CD14-positive monocyte (primary cell): ENCODE measurements around the gene IFNA14. TPM values are rescaled to one million over a fixed set of nuclear protein-coding genes. Genes with fewer than 3 reads are reported as not detected.
"Not testable (repeated sequence)": the region's sequence is repeated elsewhere in the genome, so short reads cannot be mapped to it uniquely, and the experiment has no call there.

Experiments used
- DNase-seq, 3 donors: peaks; one replicate each; pipeline ENCODE4 v3.0.0-alpha.2; 2011 to 2022
- H2AFZ ChIP-seq: 2 replicates; pipeline ENCODE4 v1.6.0; 2012; ENCODE audit warnings: mild to moderate bottlenecking, low read depth, low read length, inconsistent platforms; ENCODE audit not compliant: insufficient read depth, poor library complexity, severe bottlenecking
- H3K27ac ChIP-seq, 2 donors: 1 replicate in 1 of 2; 2 replicates in 1 of 2; pipeline ENCODE4 v1.5.1; 2012 to 2013; ENCODE audit warnings: low read length in 2 of 2, control low read depth in 1 of 2, inconsistent platforms in 1 of 2, low read depth in 1 of 2, mild to moderate bottlenecking in 1 of 2
- H3K27me3 ChIP-seq, 2 donors: one replicate each; pipeline versions ENCODE4 v1.6.0 to v1.6.1; 2011 to 2013; ENCODE audit warnings: low read length in 2 of 2; ENCODE audit not compliant: control insufficient read depth in 2 of 2, insufficient read depth in 2 of 2
- H3K36me3 ChIP-seq, 2 donors: replicated peaks in 1 of 2; 1 replicate in 1 of 2; 2 replicates in 1 of 2; pipeline versions ENCODE4 v1.5.1 to v1.6.1; 2012 to 2013; ENCODE audit warnings: low read length in 2 of 2, control low read depth in 1 of 2, inconsistent platforms in 1 of 2, mild to moderate bottlenecking in 1 of 2; ENCODE audit not compliant: insufficient read depth in 2 of 2, control insufficient read depth in 1 of 2
- H3K4me1 ChIP-seq, 2 donors: 1 replicate in 1 of 2; 2 replicates in 1 of 2; pipeline versions ENCODE4 v1.5.1 to v1.6.1; 2012 to 2013; ENCODE audit warnings: low read length in 2 of 2, control low read depth in 1 of 2, inconsistent platforms in 1 of 2, mild to moderate bottlenecking in 1 of 2, moderate library complexity in 1 of 2; ENCODE audit not compliant: insufficient read depth in 2 of 2, control insufficient read depth in 1 of 2
- H3K4me2 ChIP-seq: replicated peaks from 2 replicates; pipeline ENCODE3; 2012; ENCODE audit warnings: low read length, moderate library complexity, mild to moderate bottlenecking; ENCODE audit not compliant: poor library complexity, severe bottlenecking; ENCODE audit errors: extremely low read depth
- H3K4me3 ChIP-seq, 3 experiments: fragments of 200-600 bp in 1 of 3; sonication (generic) in 1 of 3; replicated peaks in 1 of 3; 1 replicate in 2 of 3; 2 replicates in 1 of 3; pipeline ENCODE4 v1.5.1; 2011 to 2013; ENCODE audit warnings: low read length in 3 of 3, mild to moderate bottlenecking in 3 of 3, control low read depth in 2 of 3, low read depth in 2 of 3, inconsistent platforms in 1 of 3, moderate library complexity in 1 of 3
- H3K79me2 ChIP-seq: 2 replicates; pipeline ENCODE4 v1.6.0; 2012; ENCODE audit warnings: mild to moderate bottlenecking, control low read depth, inconsistent platforms, low read length, moderate library complexity; ENCODE audit not compliant: insufficient read depth
- H3K9ac ChIP-seq: 2 replicates; pipeline ENCODE4 v1.6.0; 2017; ENCODE audit warnings: low read length, mild to moderate bottlenecking; ENCODE audit not compliant: insufficient read depth, poor library complexity, severe bottlenecking
- H3K9me3 ChIP-seq, 2 donors: replicated peaks in 1 of 2; 1 replicate in 1 of 2; 2 replicates in 1 of 2; pipeline versions ENCODE4 v1.5.1 to v1.6.1; 2012 to 2013; ENCODE audit warnings: low read length in 2 of 2, control low read depth in 1 of 2; ENCODE audit not compliant: control insufficient read depth in 1 of 2, insufficient read depth in 1 of 2
- H4K20me1 ChIP-seq: 2 replicates; pipeline ENCODE4 v1.6.0; 2012; ENCODE audit warnings: mild to moderate bottlenecking, low read length, control low read depth, moderate library complexity; ENCODE audit not compliant: insufficient read depth
- H3K27ac Mint-ChIP-seq, 7 donors: one replicate each; pipeline ENCODE4 v1.8.0; 2020; ENCODE audit warnings: mild to moderate bottlenecking in 7 of 7, mixed read lengths in 7 of 7, moderate library complexity in 6 of 7, inconsistent platforms in 2 of 7
- H3K27me3 Mint-ChIP-seq, 3 donors: one replicate each; pipeline ENCODE4 v1.8.0; 2021 to 2022; ENCODE audit warnings: low read depth in 3 of 3, mild to moderate bottlenecking in 3 of 3, mixed read lengths in 3 of 3, moderate library complexity in 3 of 3, inconsistent platforms in 1 of 3
- H3K36me3 Mint-ChIP-seq, 2 donors: one replicate each; pipeline ENCODE4 v1.8.0; 2020; ENCODE audit warnings: mixed read lengths in 2 of 2, inconsistent platforms in 1 of 2, mild to moderate bottlenecking in 1 of 2
- H3K4me1 Mint-ChIP-seq: one replicate; pipeline ENCODE4 v1.8.0; 2020; ENCODE audit warnings: mild to moderate bottlenecking, mixed read lengths
- H3K4me3 Mint-ChIP-seq, 2 donors: one replicate each; pipeline ENCODE4 v1.8.0; 2020; ENCODE audit warnings: mild to moderate bottlenecking in 2 of 2, mixed read lengths in 2 of 2, moderate library complexity in 1 of 2
- H3K9me3 Mint-ChIP-seq, 7 donors: one replicate each; pipeline ENCODE4 v1.8.0; 2020 to 2022; ENCODE audit warnings: mixed read lengths in 7 of 7, mild to moderate bottlenecking in 6 of 7, moderate library complexity in 6 of 7, inconsistent platforms in 2 of 7
- CTCF ChIP-seq: fragments of 200-600 bp; IDR thresholded peaks from one replicate; pipeline ENCODE4 v1.8.0; 2022; ENCODE audit warnings: antibody characterized with exemption, mild to moderate bottlenecking
- WGBS: methylation state at CpG from one replicate; pipeline ENCODE4 v1.1.5; 2013; ENCODE audit warnings: missing lambda C conversion rate; ENCODE audit not compliant: insufficient coverage; 5-methylcytosine and 5-hydroxymethylcytosine counted together
- intact Hi-C, 2 donors: fragments of 100-400 bp; cut with micrococcal nuclease; formaldehyde crosslinking; loops; one replicate each; pipeline versions ENCODE4 v1.15.0 to v1.15.1; 2023
- polyA plus RNA-seq, 3 donors: library from polyadenylated mRNA; depleted of rRNA in 1 of 3; unstranded in 2 of 3; stranded (reverse) in 1 of 3; fragments of 300-500 nt in 2 of 3; fragments of >200 nt in 1 of 3; fragmentation: Illumina TruSeq in 2 of 3; gene quantifications; 1 replicate in 2 of 3; 2 replicates in 1 of 3; pipeline ENCODE4 v1.2.3, GENCODE V29; 2012 to 2021

Gene IFNA14
- polyA plus RNA-seq, 3 donors = not detected

GRCh38 chr9:21205204-21205603 lies 34.6 kb downstream of the IFNA14 start:
- H3K4me1 Mint-ChIP-seq = peaks cover 9% of the 10 kb centered on the region
- Histone ChIP-seq H3K4me1 (no peaks in the 10 kb centered on the region), H2AFZ (no peak overlapping the region), H3K27ac (no peak overlapping the region), H3K27me3 (no peaks in the 10 kb centered on the region), H3K4me3 (no peak overlapping the region), H3K4me2 (no peak overlapping the region), H3K9ac (no peak overlapping the region), H4K20me1 (no peaks in the 10 kb centered on the region), H3K9me3 (no peaks in the 10 kb centered on the region), H3K36me3 (no peaks in the 10 kb centered on the region), H3K79me2 (no peaks in the 10 kb centered on the region)
- intact Hi-C loops = no loop called here
- H3K36me3 Mint-ChIP-seq = no peaks in the 10 kb centered on the region
- peaks cover 0 to 2% (median 0%) of the 10 kb centered on the region in 7 donors for H3K9me3 Mint-ChIP-seq
- H3K27me3 Mint-ChIP-seq = peaks cover 0 to 3% (median 3%) of the 10 kb centered on the region in 3 donors
- H3K4me3 Mint-ChIP-seq = no peak overlapping the region
- DNase-seq = no peak
- no peak overlapping the region for H3K27ac Mint-ChIP-seq
- no peak for TF ChIP-seq CTCF

DNA sequence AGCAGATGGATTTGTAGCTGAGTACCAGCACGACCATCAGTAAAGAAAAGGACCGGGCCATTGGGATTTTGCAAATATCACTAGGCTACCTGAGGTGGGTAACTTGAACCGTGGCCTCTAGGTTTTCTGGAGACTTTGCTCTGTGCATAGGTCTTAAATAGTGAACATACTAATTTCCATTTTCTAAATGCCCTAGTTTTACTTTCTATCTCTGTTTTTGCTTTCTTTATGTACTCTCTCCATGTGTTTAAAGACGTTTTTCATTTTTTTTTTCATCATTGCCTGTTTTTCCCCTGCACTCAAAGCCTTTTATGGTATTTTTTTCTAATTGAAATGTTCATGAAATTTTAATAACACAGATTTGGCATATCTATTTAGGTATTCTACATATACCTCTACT lies 37.7 kb downstream of the IFNA14 start, which contains the start of gene IFNA7:
Gene IFNA7, minus strand, starts transcription at position 101 of the 400 bp plus-strand sequence. Its CDS starts 40 bp downstream, at position 61.
- H2AFZ ChIP-seq, H3K4me3 Mint-ChIP-seq, H3K4me1 ChIP-seq, DNase-seq, H3K27me3 ChIP-seq, H4K20me1 ChIP-seq, H3K4me3 ChIP-seq, H3K27ac ChIP-seq, H3K27me3 Mint-ChIP-seq, H3K36me3 Mint-ChIP-seq, H3K4me2 ChIP-seq, H3K9me3 ChIP-seq, H3K36me3 ChIP-seq, H3K4me1 Mint-ChIP-seq, intact Hi-C loops, H3K27ac Mint-ChIP-seq, H3K9ac ChIP-seq, H3K79me2 ChIP-seq, H3K9me3 Mint-ChIP-seq: not testable (repeated sequence)
- WGBS = 83% methylated on average over 1 of the region's 4 CpGs
